Natural killer cell (primary cell): ENCODE measurements around the gene HLA-DPA1. TPM values are rescaled to one million over a fixed set of nuclear protein-coding genes. Genes with fewer than 3 reads are reported as not detected.

Experiments
- ATAC-seq, 3 donors: fragments of 150-1000 bp in 2 of 3; fragments of 200-7000 bp in 1 of 3; cut with Tn5 transposase; 1 replicate in 1 of 3; 2 replicates in 2 of 3; pipeline ENCODE4 v1.10.0; 2021; ENCODE audit warnings: mild to moderate bottlenecking in 2 of 3, moderate library complexity in 2 of 3
- DNase-seq, 2 donors: peaks; one replicate each; pipeline versions ENCODE4 v3.0.0 to v3.0.0-alpha.2; 2013 to 2021; ENCODE audit warnings: mixed read lengths in 1 of 2
- H3K27ac ChIP-seq: one replicate; pipeline ENCODE4 v1.5.1; 2013; ENCODE audit warnings: mild to moderate bottlenecking, low read length
- H3K27me3 ChIP-seq: one replicate; pipeline ENCODE4 v1.6.1; 2013; ENCODE audit warnings: low read length; ENCODE audit not compliant: control insufficient read depth, insufficient read depth
- H3K36me3 ChIP-seq: one replicate; pipeline ENCODE4 v1.6.1; 2013; ENCODE audit warnings: low read length; ENCODE audit not compliant: control insufficient read depth, insufficient read depth
- H3K4me1 ChIP-seq: one replicate; pipeline ENCODE4 v1.6.1; 2013; ENCODE audit warnings: low read length; ENCODE audit not compliant: control insufficient read depth, insufficient read depth
- H3K4me3 ChIP-seq: one replicate; pipeline ENCODE4 v1.5.1; 2013; ENCODE audit warnings: low read length
- H3K9me3 ChIP-seq: one replicate; pipeline ENCODE4 v1.6.1; 2013; ENCODE audit warnings: low read length; ENCODE audit not compliant: control insufficient read depth, insufficient read depth
- H3K27ac Mint-ChIP-seq, 2 donors: one replicate each; pipeline ENCODE4 v1.8.0; 2022; ENCODE audit warnings: mild to moderate bottlenecking in 2 of 2, mixed read lengths in 2 of 2, moderate library complexity in 1 of 2
- H3K27me3 Mint-ChIP-seq, 2 donors: one replicate each; pipeline ENCODE4 v1.8.0; 2022; ENCODE audit warnings: low read depth in 2 of 2, mixed read lengths in 2 of 2
- H3K36me3 Mint-ChIP-seq: one replicate; pipeline ENCODE4 v1.8.0; 2022; ENCODE audit warnings: mixed read lengths
- H3K4me1 Mint-ChIP-seq, 2 donors: one replicate each; pipeline ENCODE4 v1.8.0; 2022; ENCODE audit warnings: mixed read lengths in 2 of 2
- H3K4me3 Mint-ChIP-seq: one replicate; pipeline ENCODE4 v1.8.0; 2022; ENCODE audit warnings: mild to moderate bottlenecking, moderate library complexity, mixed read lengths
- H3K9me3 Mint-ChIP-seq, 2 donors: one replicate each; pipeline ENCODE4 v1.8.0; 2022; ENCODE audit warnings: mixed read lengths in 2 of 2
- CTCF ChIP-seq: fragments of 200-600 bp; IDR thresholded peaks from one replicate; pipeline ENCODE4 v1.8.0; 2022; ENCODE audit warnings: antibody characterized with exemption
- WGBS: methylation state at CpG from one replicate; pipeline ENCODE4 v1.1.7; 2013; ENCODE audit warnings: missing lambda C conversion rate; ENCODE audit not compliant: insufficient coverage; 5-methylcytosine and 5-hydroxymethylcytosine counted together
- intact Hi-C: fragments of 100-400 bp; cut with micrococcal nuclease; formaldehyde crosslinking; loops from one replicate; pipeline ENCODE4 v1.14.2; 2022
- total RNA-seq, 4 donors: library from RNA; stranded (reverse); fragments of 120-200 nt in 1 of 4; gene quantifications; one replicate each; pipeline versions ENCODE4 v1.2.3 to v1.2.4, GENCODE V29; 2013 to 2022

The HLA-DPA1 gene
- total RNA-seq, 3 donors from 2014 or later (not counting 1 experiment from before 2014, with no cell fraction given): 43.1 to 135 (median 73.5) TPM

GRCh38 chr6:33088258-33088930 lies 14.9 kb upstream of the HLA-DPA1 start:
- no peak for ATAC-seq
- no peak overlapping the region for H3K4me3 ChIP-seq
- WGBS: 80% methylated on average over 3 of the region's 3 CpGs
- H3K9me3 ChIP-seq: no peaks in the 10 kb centered on the region
- no peaks in the 10 kb centered on the region for H3K4me1 Mint-ChIP-seq
- no peaks in the 10 kb centered on the region for H3K9me3 Mint-ChIP-seq
- no peaks in the 10 kb centered on the region for H3K4me1 ChIP-seq
- H3K27me3 Mint-ChIP-seq: peaks cover 0 to 8% of the 10 kb centered on the region in 2 donors
- H3K36me3 ChIP-seq: peaks cover 39% of the 10 kb centered on the region
- H3K27ac Mint-ChIP-seq: no peak overlapping the region
- no peaks in the 10 kb centered on the region for H3K36me3 Mint-ChIP-seq
- H3K4me3 Mint-ChIP-seq: no peak overlapping the region
- DNase-seq: no peak
- H3K27me3 ChIP-seq: no peaks in the 10 kb centered on the region
- no peak for TF ChIP-seq CTCF
- no peak overlapping the region for H3K27ac ChIP-seq
- intact Hi-C loops: no loop called here

- intact Hi-C loops: no loop called here
- ATAC-seq: no peak
- no peak for TF ChIP-seq CTCF
- Histone ChIP-seq H3K4me1 (peaks cover 10% of the 10 kb centered on the region), H3K4me3 (no peak overlapping the region), H3K9me3 (no peaks in the 10 kb centered on the region), H3K27me3 (no peaks in the 10 kb centered on the region), H3K36me3 (peaks cover 57% of the 10 kb centered on the region), H3K27ac (no peak overlapping the region)
- no peaks in the 10 kb centered on the region for H3K36me3 Mint-ChIP-seq
- DNase-seq: no peak
- H3K27ac Mint-ChIP-seq: no peak overlapping the region
- peaks cover 18 to 24% of the 10 kb centered on the region in 2 donors for H3K4me1 Mint-ChIP-seq
- WGBS: 95% methylated on average over 8 of the region's 8 CpGs
- H3K4me3 Mint-ChIP-seq: no peak overlapping the region
- no peaks in the 10 kb centered on the region for H3K9me3 Mint-ChIP-seq
- peaks cover 0 to 10% of the 10 kb centered on the region in 2 donors for H3K27me3 Mint-ChIP-seq
These were observed 12.2 kb upstream of the HLA-DPA1 start for GRCh38 chr6:33085627-33086026.

- peaks cover 0 to 8% of the 10 kb centered on the region in 2 donors for H3K27me3 Mint-ChIP-seq
- H3K9me3 Mint-ChIP-seq: no peaks in the 10 kb centered on the region
- Histone ChIP-seq H3K4me1 (peaks cover 31% of the 10 kb centered on the region), H3K27ac (no peak overlapping the region), H3K36me3 (peaks cover 59% of the 10 kb centered on the region), H3K9me3 (no peaks in the 10 kb centered on the region), H3K27me3 (no peaks in the 10 kb centered on the region), H3K4me3 (no peak overlapping the region)
- peak; percentile 49 for TF ChIP-seq CTCF
- no peak overlapping the region for H3K27ac Mint-ChIP-seq
- DNase-seq (peak in 1 of 2 donors; percentile 35), ATAC-seq (peak; percentile 52 to 75 (median 75))
- no peaks in the 10 kb centered on the region for H3K36me3 Mint-ChIP-seq
- WGBS: 80% methylated on average over 1 of the region's 2 CpGs
- H3K4me3 Mint-ChIP-seq: no peak overlapping the region
- intact Hi-C loops: loop anchor here (1.0 kb wide), 1 partner anchor 68 kb away; no protein-coding TSS in a partner anchor
- peaks cover 28 to 43% of the 10 kb centered on the region in 2 donors for H3K4me1 Mint-ChIP-seq
These were observed 9.3 kb upstream of the HLA-DPA1 start for GRCh38 chr6:33082702-33083101.
